ENCODE results near the gene DGKB. TPM values are rescaled to one million over a fixed set of nuclear protein-coding genes. Genes with fewer than 3 reads are reported as not detected.

The DGKB gene
- total and polyA plus RNA-seq, 8 donors = 0.16 to 1.3 (median 0.40) TPM

DNA sequence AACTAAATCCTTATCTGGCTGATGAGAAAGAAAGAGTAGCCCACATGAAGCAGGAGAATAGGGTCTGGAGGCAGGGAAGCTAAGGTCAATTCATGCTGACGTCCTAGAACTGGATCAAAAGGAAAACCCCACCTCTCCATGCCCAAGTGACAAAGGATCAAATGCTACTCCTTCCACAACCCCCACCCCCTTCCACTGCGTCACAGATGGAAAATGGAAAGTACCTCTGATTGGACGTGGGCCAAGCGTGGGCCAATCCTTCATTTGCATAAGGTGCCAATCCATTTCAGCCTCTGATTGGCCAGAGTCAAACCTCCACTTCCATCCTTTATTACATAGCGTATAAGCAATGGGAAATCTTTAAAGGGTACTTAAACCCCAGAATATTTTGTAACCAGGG, 481.8 kb downstream of the DGKB start:
- Histone ChIP-seq H3K4me3 (no peak overlapping the region), H3K9me3 (no peaks in the 10 kb centered on the region), H3K36me3 (no peaks in the 10 kb centered on the region), H3K27ac (no peak overlapping the region), H3K27me3 (no peaks in the 10 kb centered on the region), H3K4me1 (peaks cover 0 to 3% (median 0%) of the 10 kb centered on the region in 3 donors)
- DNase-seq (no peak), FAIRE-seq (no peak), ATAC-seq (no peak)
- intact Hi-C loops (cut with DNase I) = no loop called here
- TF ChIP-seq, protein P1, sequence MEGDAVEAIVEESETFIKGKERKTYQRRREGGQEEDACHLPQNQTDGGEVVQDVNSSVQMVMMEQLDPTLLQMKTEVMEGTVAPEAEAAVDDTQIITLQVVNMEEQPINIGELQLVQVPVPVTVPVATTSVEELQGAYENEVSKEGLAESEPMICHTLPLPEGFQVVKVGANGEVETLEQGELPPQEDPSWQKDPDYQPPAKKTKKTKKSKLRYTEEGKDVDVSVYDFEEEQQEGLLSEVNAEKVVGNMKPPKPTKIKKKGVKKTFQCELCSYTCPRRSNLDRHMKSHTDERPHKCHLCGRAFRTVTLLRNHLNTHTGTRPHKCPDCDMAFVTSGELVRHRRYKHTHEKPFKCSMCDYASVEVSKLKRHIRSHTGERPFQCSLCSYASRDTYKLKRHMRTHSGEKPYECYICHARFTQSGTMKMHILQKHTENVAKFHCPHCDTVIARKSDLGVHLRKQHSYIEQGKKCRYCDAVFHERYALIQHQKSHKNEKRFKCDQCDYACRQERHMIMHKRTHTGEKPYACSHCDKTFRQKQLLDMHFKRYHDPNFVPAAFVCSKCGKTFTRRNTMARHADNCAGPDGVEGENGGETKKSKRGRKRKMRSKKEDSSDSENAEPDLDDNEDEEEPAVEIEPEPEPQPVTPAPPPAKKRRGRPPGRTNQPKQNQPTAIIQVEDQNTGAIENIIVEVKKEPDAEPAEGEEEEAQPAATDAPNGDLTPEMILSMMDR (IDR thresholded peaks at IDR 0.05) = no peak
- WGBS, 2 donors = 69 to 74% methylated on average over 5 of the region's 5 CpGs

DNA sequence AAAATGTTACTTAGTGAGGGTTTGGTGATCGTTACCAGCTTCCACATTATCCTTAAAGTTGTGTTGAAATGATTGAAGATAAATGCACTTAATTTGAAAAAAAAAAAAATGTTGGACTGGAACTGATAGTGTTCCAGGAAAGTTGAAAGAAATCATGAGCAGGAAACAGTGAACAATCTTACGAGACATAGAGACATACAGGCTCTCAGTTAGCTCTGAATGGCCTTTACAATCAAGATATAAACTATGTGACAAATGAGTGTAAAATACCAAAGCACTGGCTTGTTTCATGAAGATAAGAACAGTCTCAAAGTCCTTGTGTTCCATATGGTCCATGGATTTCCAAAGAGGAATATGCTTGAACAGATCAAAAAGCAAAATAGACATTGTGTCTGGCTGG, 483.0 kb downstream of the DGKB start:
- TF ChIP-seq, protein P1 (IDR thresholded peaks at IDR 0.05) = no peak
- peaks cover 0 to 3% (median 0%) of the 10 kb centered on the region in 3 donors for H3K4me1 ChIP-seq
- no peaks in the 10 kb centered on the region for H3K9me3 ChIP-seq
- H3K27me3 ChIP-seq = no peaks in the 10 kb centered on the region
- no peak for DNase-seq
- intact Hi-C loops (cut with DNase I) = no loop called here
- no peak overlapping the region for H3K27ac ChIP-seq
- peak in 2 of 4 donors; percentile 25 to 48 for ATAC-seq
- H3K4me3 ChIP-seq = no peak overlapping the region
- FAIRE-seq = no peak
- WGBS, 2 donors = 21 to 23% methylated on average over 2 of the region's 2 CpGs
- H3K36me3 ChIP-seq = no peaks in the 10 kb centered on the region

DNA sequence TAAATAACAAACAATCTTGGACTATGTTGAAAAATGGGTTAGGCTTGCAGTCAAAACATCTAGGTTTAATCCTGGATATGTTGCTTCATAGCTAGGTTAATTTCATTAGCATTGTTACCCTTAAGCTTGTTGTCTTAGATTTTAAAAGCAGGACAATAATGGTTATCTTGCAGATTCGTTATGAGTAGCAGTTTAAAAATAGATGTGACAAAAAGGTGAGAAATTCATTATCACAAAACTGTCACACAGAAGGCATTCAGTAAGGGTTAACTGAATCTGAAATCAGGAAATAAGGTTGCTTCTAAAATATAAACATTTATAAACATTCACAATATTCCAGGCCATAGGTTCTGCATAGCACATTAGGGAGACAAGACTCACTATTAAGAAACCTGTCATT, 483.9 kb downstream of the DGKB start:
- intact Hi-C loops (cut with DNase I) = no loop called here
- no peaks in the 10 kb centered on the region for H3K27me3 ChIP-seq
- 49 to 51% methylated on average over 1 of the region's 1 CpG for WGBS, 2 donors

DNA sequence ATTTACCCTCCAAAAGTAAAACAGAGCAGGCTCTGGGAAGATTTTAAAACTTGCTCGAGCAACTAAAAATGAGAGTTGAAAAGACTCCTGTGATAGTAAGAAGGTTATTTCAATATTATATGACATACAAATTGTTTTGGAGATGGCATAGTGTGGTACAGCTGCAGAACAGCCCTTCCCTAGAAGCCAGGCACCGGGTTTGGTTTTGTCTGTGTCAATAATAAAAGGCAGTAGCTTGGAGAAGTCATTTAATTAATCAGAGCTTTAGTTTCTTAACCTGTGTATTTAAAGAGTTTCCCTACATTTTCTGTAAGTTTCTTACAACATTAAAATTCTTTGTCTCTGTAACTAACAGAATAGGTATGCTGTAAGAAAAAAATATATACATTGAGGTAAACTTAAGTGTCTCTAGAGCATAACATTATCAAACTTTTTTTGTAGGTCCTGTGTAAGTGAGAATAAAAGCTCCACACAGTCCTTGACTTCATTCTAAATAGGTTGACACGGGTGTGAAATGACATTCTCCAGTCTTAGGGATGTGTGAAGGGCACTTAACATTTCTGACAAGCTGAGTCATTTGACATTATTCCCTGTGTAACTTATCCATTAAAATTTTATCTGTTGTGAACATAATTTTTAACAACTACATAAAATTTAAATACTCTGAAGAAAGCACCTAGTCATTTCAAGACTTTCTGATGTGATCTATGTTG, 488.1 kb downstream of the DGKB start:
- ATAC-seq (no peak), FAIRE-seq (no peak)
- 45 to 49% methylated on average over 3 of the region's 3 CpGs for WGBS, 2 donors

More for the DNA sequence above, 483.9 kb downstream of the DGKB start:
- H3K9me3 ChIP-seq = no peaks in the 10 kb centered on the region
- TF ChIP-seq, protein P1 (IDR thresholded peaks at IDR 0.05) = no peak
- peaks cover 0 to 3% (median 0%) of the 10 kb centered on the region in 3 donors for H3K4me1 ChIP-seq
- no peaks in the 10 kb centered on the region for H3K36me3 ChIP-seq
- no peak overlapping the region for H3K27ac ChIP-seq
- no peak overlapping the region for H3K4me3 ChIP-seq
- no peak for FAIRE-seq
- DNase-seq = no peak
- ATAC-seq = no peak

More for the DNA sequence above, 488.1 kb downstream of the DGKB start:
- TF ChIP-seq, protein P1 (IDR thresholded peaks at IDR 0.05) = no peak
- Histone ChIP-seq H3K27ac (no peak overlapping the region), H3K4me3 (no peak overlapping the region), H3K4me1 (no peaks in the 10 kb centered on the region), H3K9me3 (no peaks in the 10 kb centered on the region), H3K27me3 (no peaks in the 10 kb centered on the region), H3K36me3 (no peaks in the 10 kb centered on the region)
- DNase-seq = no peak
- intact Hi-C loops (cut with DNase I) = no loop called here
